Stimulated activated CD8-positive, alpha-beta memory T cell treated with anti-CD3 and anti-CD28 coated beads, Interleukin-7, amount 100 ng/mL, for 4 hours (primary cell): Measurements from ENCODE around the gene BACH1.
"Not testable (repeated sequence)": the region's sequence is repeated elsewhere in the genome, so short reads cannot be mapped to it uniquely, and the experiment has no call there.

Source experiments
- DNase-seq, 2 donors: peaks; one replicate each; pipeline ENCODE4 v3.0.0-alpha.2; 2020; ENCODE audit warnings: low read depth in 2 of 2

BACH1 gene

DNA sequence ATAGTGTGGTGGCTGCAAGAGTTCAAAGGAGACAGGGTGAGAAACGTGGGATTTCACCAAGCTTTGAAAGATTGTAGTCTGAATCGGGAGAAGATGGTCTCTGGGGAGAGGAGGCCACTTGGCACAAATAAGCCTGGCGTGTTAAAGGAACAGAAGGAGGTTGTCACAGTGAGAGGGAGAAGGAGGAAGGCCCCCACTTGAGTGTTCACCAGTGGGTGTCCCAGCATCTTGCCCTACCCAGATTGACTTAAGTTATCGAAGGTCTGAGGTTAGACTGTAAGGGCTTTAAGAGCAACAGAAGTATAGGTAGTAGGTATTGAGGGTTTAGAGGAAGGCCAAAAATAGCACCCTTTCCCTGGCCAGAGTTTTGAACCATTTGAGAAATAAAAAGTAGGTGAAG, 48.0 kb downstream of the BACH1 start:
- no peak for DNase-seq

DNA sequence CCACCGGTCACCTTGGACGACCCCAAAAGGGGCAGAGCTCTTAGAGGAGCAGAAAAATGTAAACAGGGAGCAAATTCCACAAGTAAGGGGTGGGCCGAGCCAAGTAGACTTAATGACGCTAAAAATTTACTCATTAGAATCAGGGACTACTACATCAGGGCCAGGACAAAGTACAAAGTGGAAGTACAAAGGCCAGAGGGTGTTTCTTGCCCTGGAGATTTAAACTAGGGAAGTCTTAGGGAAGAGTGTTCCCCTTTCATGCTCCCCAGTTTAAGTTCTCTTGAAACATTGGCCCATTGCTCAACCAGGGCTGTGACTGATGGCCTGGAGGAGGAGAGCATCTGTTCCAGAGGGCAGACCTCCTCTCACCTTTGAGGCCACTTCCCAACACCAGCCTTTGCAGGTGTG, 48.6 kb downstream of the BACH1 start:
- no peak for DNase-seq

DNA sequence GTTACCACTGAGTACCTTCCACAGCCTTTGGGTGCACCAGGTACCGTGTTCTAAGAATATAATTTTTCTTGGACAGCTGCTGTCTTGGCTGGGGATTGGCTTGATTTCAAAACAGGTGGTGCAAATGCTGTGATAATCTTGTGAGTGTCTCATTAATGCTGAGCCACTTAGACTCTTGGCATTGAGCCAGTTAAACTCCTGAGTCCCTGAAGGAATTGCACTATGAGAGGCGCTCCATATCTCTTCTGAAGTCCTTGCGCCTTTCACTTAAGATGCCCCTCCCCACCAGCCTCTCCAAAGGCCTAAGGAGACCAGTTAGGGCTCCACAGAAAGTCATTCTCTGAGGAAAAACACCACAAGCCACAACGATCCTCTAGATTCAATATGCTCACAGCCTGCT, 51.0 kb downstream of the BACH1 start:
- DNase-seq, result no peak

DNA sequence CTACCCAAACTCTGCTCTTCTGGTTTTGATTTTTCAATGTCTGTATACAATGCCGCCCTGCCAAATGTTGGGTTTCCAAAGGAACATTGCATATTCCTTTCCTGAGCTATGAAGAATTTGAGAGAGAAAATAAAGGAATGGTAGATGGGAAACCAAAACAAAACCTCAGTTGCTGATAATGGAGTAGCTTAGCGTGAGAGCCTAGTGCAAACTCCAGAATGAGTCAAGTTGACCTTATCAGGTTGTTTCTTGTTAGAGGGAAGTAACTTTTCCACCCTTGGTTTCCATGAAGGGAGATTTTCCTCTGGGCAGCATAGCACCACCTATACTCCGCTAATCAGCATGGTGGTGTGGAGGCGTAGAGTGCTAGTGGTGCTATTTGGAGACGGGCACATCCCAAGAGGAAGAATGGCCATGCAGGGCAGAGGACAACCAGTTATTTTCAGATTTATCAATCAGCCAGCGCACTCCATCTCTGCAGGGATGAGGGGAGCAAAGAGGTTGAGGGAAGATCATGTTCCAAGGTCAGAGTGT, 51.6 kb downstream of the BACH1 start:
- DNase-seq, result no peak

DNA sequence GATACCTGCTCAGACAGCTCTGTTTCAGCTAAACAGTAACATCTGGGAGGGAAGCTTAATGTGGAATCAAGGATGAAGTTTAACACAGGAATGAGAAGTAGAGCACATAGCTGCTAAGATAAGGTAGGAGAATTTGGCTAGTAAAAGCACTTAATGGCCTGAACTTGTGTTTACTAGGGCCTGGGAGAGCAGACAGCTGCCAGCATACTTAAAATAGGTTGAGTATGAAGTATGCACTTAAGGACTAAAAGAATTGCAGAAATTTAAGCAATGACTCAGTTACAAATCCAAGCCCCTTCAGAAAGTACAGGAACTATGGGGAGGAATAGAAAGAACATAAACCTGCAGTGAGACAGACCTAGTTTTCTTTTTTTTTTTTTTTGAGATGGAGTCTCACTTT, 53.0 kb downstream of the BACH1 start:
- no peak for DNase-seq

DNA sequence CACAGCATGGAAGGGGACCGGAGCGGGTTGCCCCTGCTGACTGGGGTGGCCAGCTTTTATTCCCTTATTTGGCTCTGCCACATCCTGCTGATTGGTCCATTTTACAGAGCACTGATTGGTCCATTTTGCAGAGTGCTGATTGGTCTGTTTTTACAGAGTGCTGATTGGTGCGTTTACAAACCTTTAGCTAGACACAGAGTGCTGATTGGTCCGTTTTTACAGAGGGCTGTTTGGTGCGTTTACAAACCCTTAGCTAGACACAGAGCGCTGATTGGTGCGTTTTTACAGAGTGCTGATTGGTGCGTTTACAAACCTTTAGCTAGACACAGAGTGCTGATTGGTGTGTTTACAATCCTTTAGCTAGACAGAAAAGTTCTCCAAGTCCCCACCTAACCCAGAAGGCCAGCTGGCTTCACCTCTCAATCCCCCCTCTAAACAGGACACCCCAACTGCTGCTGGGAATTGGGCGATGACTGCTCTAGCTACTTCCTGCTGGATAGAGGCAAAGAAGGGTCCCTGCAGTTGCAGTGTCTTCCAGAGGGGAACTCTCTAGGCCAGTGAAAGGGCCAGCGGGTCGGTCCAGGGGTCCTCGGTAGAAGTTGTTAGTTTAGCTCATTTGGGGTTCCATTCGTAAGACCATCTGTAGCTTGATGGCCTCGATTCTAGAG, 56.5 kb downstream of the BACH1 start:
- DNase-seq, result not testable (repeated sequence)

DNA sequence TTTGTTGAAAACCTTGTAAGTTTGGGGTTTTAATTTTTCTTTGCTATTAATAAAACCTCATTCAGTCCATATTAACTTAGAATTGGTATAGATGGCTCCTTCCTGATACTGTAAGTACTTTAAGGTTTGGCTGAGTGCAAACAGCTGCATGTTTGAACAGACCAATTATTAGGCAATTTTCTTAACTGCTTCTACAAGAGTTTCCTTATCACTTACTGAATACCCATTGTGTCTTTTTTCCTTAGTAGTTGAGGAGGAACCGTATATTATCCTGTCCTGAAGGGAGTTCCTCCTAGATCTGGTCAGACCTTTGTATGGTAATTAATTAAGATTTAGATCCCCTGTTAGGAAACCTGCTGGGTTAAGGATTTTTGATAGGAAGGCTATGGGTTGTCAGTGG, 57.6 kb downstream of the BACH1 start:
- not testable (repeated sequence) for DNase-seq

DNA sequence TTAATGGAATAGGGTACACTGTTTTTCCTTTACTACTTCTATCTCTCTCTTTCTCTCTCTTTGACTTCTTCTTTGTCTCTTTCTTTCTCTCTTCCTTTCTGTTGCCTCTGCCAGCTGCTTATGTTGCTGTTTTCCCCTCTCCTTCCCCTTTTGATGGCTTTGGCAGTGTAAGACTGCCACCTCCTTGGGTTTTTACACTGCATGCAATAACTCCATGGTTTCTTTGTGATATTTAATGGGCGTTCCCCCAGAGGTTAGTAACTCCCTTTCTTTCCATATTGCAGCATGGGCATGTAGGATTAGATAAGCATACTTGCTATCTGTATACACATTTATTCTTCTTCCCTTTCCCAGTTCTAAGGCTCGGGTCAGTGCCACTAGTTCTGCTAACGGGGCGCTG, 58.1 kb downstream of the BACH1 start:
- DNase-seq, result not testable (repeated sequence)

DNA sequence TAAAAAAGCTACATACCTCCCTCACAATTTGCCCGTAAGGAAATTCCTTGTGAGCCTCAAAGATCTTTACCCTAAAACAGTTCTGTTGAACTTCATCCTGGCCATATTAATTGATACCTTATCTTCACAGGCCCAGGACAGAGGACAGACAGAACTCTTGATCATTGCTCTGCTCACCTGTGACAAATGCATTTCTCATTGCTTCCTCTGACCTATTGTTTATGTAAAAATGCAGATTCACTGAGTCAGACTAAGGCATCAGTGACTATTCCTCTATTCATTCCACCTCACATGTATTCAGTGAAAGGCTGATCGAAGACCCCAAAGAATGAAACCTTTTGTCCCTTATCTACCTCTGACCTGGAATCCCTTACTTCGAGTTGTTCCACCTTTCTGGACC, 61.0 kb downstream of the BACH1 start:
- no peak for DNase-seq

DNA sequence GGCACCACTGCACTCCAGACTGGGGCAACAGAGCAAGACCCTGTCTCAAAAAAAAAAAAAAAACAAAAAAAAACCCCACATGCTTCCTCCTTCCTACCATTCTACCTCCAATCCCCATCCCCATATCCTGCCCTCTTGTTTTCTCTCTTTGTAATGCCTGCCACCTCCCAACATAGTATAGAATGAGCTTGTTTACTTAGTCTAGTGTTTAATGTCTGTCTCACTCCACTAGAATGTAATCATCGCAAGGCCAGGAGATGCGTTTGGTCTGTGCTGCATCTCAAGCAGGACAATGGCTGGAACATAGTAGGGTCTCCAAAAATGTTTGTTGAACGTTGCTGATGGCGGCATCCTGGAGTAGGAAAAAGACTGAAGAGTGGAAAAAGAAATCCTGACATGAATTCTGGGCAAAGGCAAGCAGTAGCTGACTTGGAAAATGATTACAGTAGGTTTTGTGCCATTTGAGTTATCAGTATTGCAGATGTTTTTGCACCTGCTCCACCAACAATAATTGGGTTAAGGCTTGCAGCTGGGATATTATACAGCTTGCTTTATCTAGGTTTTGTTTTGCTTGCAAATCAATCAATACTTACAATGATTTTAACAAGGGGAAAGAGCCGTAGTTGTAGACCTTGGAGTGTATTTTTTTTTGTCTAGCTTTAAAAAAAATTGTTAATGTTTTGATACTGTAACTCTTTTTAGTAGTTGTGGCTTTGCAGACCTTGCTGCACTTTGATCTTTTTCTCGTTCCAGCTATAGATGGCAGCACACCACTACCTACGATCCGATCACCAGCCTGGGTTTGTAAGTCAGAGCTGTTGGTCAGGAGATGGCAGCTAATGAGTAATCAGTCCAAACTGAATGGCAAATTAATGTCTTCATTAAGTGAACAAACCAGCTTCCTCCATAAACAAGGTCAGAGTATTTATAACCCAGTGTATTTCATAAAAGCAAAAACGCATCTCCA, 62.4 kb downstream of the BACH1 start:
- no peak for DNase-seq

DNA sequence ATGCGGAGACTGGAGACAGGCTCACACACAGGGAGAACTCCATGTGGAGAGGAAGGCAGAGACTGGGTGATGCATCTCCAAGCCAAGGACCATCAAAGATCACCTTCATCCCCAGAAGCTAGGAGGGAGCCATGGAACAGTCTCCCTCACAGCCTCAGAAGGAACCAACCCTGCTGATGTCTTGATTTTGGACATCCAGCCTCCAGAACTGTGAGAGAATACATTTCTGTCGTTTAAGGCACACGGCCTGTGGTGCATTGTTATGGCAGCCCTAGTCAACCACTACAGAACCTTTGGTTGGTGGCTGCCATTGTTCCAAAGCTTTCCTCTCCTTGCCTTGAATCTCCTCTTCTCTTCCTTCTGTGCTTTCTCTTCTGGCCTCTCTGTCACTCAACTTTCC, 64.0 kb downstream of the BACH1 start:
- DNase-seq, result no peak

DNA sequence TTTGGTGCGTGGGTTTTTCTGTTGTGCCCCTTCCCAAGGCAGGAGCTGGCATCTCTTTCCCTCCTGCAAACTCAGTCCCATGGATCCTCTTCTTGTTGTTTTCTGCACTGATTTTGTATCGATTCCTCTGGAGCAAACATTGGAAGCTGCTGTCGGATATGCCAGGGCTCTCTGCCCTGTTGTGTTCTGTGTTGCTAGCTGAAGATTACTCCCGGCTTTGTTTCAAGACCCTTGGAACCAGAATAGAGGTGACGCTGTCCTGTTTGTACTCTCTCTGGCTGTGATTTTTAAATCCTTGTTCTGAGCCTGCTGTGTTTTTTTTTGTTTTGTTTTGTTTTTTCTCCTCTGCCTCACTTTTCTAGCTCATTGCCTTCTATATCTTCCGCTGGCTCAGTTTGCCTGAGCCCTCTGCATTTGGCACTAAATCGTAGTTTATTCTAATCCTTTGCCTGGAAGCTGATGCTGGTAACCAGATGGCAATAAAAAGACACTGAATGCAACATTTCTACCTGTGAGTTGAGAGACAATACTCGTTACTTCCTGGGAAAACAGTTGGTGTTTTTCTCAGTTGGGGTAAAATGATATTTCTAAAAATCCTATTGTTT, 67.0 kb downstream of the BACH1 start:
- DNase-seq, result no peak

DNA sequence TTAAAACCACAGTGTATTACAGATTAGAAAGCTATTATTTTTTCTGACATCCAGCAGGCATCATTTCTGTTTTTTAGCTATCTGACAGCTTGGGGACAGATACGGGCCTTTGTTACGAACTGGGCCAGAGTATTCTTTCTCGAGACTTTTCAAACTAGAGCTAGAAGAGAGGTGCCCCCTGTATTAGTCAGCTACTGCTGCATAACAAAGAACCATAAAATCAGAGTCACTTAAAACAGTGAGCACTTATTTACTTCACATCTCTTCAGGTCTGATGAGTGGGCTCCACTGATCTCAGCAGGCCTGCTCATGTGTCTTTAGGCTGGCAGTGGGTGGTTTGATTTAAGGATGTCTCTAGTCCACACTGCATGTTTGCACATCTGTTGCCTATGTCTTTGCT, 67.8 kb downstream of the BACH1 start:
- DNase-seq, result no peak

DNA sequence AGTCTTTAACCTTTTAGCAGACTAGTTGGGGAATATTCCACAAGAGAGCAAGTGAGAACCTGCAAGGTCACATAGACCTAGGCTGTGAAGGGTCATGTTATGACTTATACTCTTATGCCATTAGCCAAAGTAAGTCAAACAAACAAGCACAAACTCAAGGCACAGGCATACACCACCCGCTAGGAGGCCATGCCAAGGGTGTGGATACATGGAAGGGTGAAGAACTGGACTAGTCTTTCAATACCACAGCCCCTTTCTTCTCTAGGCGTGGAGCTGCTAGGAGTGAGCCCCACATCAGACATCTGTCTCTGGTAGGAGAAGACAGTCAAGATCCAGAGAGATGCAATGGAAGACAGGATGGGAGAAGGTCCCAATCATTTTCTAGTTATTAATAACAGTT, 68.6 kb downstream of the BACH1 start:
- DNase-seq, result no peak

DNA sequence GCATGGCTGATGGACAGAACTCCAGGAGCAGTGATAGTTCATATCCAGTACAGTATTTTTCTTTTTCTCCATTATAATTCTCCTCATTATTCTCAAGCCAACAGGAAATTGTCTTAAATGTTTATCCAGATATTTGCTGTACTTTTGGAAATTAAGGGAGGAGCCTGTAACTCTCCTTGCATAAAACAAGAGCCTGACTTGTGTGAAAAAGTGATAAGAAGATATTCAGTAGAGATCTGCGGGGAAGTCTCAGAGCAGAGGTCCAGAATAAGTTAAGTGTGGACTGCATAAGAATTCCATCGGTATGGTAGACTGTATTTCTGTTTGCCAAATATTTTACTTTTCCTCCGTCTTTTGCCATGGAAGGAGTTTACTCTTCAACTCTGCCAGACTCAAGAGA, 70.2 kb downstream of the BACH1 start:
- no peak for DNase-seq

DNA sequence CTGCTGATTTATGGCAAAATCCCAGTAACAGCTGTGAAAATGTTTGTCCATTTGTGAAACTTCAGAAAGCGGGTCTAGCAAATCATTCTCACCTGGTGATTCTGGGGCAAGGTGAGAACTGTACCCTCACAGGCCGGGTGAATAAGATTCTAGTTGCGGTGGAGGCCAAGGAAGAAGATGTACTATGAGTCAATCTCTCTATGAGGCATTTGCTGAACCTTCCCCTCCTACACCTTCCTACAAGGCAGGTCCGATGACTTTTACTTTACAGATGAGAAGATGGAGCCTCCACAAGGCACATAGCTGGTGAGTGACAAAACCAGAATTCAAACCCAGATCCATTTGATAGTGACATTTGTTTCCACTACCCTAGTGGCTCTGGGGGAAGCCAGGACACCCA, 72.7 kb downstream of the BACH1 start:
- DNase-seq, result no peak

DNA sequence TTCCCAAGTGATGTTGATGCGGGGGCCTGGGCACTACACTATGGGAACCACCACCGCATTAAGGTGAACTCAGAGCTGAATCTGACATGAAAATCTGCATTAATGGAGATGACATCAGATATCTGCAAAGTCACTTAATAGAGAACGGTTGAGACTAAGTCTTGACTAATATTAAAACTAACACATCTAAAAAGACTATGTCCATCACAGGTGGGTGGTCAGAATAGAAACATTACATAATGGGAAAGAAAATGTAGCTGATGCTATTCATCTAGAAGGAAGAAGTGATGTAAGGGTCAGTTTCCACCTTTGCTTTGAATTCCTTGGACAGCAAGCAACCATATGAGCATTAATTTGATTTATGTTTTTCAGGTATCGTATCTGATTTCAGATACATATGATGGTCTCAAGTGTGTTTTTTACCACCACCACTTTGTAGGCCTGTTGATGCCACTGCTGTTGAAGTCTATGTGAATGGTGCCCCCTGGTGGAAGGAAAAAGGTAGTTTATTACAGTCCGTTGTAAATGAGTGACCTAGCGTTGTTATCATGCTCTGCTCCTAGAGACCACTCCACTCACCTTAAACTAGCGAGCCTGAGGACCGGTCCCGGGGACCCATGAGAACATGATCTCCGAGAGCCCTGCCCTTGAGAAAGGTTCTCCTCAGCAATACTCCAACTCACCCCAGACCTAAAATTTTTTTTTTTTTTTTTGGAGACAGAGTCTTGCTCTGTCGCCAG, 73.5 kb downstream of the BACH1 start:
- peak in 1 of 2 donors; percentile 28 for DNase-seq

DNA sequence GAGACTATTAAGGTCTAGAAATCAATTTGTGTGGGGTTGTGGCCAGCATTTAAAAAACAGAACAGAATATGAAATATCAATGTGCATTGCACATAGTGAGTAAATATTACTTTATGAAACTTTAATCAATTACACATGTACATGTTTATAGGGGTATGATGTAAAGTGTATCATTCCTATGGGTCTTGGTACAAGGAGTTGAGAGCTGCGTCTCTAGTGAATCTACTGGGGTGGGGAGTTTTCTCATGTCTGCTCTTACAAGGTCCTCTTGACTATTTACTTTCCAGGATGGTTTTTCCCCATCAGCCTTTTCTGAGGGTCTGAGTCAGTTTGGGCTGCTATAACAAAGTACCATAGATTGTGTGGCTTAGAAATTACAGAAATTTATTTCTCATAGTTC, 75.8 kb downstream of the BACH1 start:
- no peak for DNase-seq

DNA sequence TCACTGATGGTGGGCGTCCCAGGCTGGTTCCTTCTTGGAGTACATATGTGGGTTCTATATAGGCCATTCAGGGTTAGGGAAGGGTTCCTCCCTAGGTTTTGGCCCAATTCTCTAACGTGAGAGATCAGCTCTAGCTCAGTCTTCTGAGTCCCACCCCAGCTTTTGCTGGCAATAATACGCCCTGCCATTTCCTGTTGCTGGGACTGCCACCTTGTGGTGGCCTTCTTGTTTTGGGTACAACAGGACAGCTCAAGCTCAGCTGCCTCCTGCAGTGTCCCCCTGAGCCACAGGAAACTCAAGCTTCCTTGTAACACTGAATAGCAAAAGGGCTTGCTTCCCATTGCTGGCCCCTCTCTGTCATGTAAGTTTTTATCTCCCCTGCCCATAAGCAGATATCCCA, 77.8 kb downstream of the BACH1 start:
- peak in 1 of 2 donors; percentile 25 for DNase-seq

DNA sequence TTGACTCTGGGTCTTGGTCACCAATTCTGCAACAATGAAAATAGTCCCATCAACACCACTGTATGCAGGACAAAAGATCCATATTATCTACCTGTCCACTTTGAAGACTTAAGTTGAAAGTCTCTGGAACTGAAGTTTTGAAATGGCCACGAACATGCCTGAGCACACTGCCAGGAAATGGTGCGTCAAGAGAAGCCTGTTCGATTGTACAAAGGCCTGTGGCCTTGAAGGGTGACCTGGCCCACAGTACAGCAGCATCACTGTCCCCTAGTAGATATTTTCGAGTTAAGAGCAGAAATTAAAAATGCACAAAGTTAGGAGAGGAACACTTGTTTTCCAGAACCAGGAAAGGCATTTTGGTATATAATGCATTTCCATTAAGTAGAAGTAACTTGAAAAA, 78.5 kb downstream of the BACH1 start:
- DNase-seq, result no peak

DNA sequence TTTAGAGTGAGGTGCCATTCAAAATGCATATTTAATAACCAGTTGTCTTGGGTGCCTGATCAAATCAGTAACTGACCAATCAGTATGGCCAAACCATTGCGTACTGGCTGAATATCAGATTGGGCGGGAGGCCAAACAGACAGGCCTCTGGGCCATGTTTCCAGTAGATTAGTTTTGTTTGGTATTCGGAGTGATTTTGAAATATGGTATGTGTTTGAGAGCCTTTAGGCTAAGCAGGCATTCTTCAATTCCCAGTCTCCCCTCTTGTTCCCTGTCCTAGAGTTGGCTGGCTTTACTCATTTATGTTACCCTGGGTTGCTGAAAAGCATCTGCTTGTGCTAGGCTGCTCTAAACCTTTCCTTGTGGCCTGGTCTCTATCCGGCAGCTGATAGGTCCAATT, 80.1 kb downstream of the BACH1 start:
- DNase-seq, result no peak

DNA sequence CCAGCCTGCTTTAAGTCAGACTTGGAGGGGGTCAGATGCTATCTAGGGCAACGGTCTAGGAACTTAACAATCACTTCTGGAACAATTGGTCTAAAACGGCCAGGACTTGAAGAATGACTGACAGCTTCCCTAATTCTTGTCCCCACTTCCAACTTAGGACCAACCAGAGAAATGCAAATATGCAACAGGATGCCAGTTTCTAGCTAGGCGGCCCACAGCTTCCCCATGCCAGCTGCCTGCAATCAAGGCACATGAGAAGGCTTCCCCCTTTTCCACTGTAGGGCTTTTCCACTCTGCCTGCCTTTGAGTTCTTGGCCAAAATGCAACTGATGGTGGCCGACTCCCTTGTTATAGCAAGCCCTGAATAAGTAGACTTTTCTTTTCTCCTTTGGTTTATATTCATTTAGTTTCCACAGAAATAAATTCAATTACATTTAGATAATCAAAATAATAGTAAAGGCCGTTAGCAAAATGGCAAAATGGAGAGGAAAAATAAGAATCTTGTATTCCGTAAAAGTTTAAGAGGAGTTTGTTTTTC, 80.9 kb downstream of the BACH1 start:
- DNase-seq, result no peak
